SH-SY5Y (cell line): Measurements from ENCODE around the gene ENKD1.

Experiments used
- GATA2 ChIP-seq: IDR thresholded peaks from 2 replicates; pipeline ENCODE4 v1.6.1; 2011; ENCODE audit warnings: mild to moderate bottlenecking, low read depth, low read length
- GATA3 ChIP-seq: IDR thresholded peaks from 2 replicates; pipeline ENCODE4 v1.6.1; 2011; ENCODE audit warnings: low read depth, mild to moderate bottlenecking, low read length, moderate library complexity

ENKD1 gene

GRCh38 chr16:67653128-67653788 lies 13.3 kb downstream of the ENKD1 start:
- TF ChIP-seq GATA3 (no peak), GATA2 (no peak)

DNA sequence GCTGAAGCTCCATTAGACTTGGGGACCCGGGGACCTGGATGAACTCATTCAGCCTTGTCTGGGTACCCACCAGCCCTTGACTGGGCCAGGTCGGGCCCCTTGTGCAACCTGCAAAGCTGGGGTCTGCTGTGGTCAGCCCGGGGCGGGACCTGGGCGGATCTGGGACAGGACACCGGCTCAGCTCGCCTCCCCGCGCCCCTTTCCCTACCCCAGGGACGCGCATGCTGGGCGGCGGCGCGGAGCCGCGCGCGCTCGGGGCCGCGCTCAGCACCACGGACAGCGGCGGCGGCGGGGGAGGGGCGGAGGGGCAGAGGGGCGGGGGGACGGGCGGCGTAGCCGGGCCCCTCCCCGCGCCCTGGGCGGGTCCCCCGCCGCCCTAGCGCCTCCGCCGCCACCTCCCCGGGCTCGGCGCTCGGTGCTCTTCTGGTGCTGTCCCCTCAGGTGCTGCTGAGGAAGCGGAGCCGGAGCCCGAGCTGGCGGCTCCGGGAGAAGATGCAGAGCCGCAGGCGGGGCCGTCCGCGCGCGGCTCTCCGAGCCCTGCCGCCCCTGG lies 13.9 kb downstream of the ENKD1 start:
- TF ChIP-seq GATA3 (no peak), GATA2 (no peak)

DNA sequence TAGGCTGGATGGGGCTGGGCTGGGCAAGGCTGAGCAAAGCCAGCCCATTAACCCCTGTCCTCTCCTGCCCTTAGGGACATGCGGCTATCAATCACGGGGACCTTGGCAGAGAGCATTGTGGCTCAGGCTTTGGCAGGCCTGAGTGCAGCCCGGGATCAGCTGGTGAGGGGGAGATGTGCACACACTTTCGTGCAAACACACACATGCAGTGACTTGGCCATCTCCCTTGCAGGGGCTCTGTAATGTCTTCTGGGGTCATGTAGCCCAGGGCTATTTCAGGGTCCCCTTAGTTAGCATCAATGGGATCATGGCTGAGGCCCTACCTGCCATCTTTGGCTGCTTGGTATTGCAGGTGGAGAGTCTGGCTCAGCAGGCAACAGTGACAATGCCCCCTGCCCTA lies 14.7 kb downstream of the ENKD1 start:
- TF ChIP-seq GATA3, result no peak
- no peak for TF ChIP-seq GATA2

DNA sequence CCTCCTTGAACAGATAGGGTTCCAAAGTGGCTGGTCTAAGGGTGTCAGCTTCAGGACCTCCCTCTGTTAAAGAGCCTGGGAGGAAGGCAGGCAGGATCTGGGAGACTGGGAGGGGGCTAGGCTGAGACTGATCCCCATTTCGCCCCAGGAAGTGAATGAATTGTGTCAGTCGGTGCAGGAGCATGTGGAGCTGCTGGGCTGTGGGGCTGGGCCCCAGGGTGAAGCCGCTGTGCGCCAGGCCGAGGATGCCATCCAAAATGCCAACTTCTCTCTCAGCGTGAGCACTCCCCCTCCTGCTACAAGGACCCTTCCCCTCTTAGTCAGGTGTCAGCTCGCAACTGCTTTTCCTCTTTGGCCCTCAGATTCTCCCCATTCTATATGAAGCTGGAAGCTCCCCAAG lies 15.5 kb downstream of the ENKD1 start:
- TF ChIP-seq GATA2, result no peak
- TF ChIP-seq GATA3, result no peak

- TF ChIP-seq GATA3 (no peak), GATA2 (no peak)
These were observed 16.5 kb downstream of the ENKD1 start for GRCh38 chr16:67650023-67650422.

DNA sequence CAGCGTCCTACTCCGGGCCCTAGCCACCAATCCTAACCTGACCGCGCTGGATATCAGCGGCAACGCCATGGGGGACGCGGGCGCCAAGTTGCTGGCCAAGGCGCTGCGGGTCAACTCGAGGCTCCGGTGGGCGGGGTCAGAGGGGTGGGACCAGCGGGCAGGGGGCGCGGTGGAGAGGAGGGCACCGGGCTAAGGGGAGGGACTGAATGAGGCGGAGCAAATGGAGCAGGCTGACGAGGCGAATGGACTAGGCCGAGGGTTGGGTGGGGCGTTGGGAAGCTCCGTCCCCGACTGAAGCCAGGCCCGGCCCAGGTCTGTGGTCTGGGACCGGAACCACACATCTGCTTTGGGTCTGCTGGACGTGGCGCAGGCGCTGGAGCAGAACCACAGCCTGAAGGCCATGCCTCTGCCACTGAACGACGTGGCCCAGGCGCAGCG lies 17.0 kb downstream of the ENKD1 start:
- no peak for TF ChIP-seq GATA3
- no peak for TF ChIP-seq GATA2

DNA sequence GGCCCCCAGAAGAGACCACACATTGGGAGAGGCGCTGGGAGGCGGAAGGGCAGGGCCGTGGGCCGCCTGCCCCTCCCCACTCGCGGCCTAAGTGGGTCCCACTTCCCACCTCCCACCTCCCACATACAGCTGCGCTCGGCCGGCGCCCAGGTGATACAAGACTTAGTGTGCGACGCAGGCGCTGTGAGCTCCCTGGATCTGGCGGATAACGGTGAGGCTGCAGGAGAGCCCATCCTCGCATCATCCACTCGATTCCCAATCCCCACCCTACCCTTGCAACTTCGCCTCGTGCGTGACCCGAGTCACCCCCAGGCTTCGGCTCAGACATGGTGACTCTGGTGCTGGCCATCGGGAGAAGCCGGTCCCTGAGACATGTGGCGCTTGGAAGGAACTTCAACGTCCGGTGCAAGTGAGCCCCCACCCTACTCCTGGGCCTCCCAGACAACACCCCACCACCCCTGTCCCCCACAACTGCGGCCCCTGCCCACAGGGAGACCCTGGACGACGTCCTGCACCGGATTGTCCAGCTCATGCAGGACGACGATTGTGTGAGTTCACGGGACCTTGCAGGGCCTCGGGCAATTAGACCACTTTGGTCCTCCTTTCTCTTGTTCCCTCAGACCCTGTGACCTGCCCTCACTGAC lies 17.7 kb downstream of the ENKD1 start:
- TF ChIP-seq GATA3 (no peak), GATA2 (no peak)

- no peak for TF ChIP-seq GATA3
- no peak for TF ChIP-seq GATA2
These were observed 18.3 kb downstream of the ENKD1 start for GRCh38 chr16:67648088-67648763.

GRCh38 chr16:67647681-67648080 lies 18.9 kb downstream of the ENKD1 start:
- TF ChIP-seq GATA2, result no peak
- no peak for TF ChIP-seq GATA3

DNA sequence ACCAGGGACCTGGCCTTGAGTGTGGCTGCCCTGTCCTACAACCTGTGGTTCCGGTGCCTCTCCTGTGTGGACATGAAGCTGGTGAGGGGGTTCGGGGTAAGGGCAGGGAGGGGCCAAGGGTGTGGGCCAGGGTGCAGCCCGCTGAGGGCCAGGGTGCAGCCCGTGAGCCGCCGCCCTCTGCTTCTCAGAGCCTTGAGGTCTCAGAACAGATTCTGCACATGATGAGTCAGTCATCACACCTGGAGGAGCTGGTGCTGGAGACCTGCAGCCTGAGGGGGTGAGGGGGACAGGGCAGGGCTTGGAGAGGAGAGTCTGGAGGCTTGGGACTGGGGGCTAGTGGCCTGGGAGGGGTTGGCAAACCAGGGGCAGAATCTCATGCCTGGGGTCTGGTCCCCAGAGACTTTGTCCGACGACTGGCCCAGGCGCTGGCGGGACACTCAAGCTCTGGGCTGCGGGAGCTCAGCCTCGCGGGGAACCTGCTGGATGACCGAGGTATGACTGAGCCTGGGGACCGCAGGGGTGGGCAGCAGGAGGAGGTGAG lies 19.4 kb downstream of the ENKD1 start:
- TF ChIP-seq GATA3, result no peak
- no peak for TF ChIP-seq GATA2

- no peak for TF ChIP-seq GATA2
- TF ChIP-seq GATA3, result no peak
These were observed 21.0 kb downstream of the ENKD1 start for GRCh38 chr16:67645397-67646121.

- TF ChIP-seq GATA3 (no peak), GATA2 (no peak)
These were observed 22.5 kb downstream of the ENKD1 start for GRCh38 chr16:67644038-67644437.

DNA sequence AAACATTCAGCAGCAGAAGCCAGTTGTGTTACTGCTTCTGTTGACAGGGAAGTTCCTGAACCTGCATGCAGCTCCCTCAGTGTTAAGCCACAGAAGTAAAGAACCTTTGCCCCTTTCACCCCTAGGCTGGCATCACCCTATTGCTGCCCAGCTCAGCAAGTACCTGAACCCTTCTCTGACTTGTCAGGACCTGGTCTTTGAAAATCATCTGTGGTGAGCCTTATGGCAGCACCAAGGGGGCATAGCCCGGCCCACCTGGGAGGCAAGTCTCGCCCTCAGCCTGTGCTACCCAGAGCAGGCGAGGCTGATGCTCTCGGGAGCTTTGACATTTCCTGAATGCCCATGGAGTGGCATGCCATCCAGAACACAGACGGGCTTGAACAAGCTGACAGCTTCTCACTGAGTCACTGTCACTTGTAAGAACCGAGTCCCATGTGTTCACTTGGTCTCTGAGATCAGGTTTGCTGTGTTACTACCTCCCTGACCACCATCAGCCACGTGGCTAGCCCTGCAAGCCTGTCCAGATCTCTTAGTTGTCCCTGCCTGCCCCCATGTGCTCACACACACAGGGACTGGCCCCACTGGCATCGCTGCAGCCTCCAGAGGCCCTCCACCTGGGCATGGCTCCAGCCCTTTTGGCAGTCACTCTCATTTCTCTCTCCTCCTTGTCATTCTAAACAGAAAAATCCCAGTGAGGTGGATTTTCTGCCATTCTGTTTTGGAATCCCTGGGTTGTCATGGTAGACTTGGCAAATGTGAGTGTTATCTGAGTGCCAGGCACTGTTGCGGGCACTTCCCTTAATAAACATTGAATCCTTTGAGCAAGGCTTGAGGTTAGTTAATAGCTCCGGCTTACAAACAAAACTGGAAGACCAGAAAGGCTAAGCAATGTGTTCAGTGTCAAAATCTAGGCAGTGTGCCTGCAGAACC lies 24.5 kb downstream of the ENKD1 start:
- TF ChIP-seq GATA3, result no peak
- TF ChIP-seq GATA2, result no peak
